Prostate gland (tissue), 2 donors: Measurements from ENCODE around the gene RNF217.

Source experiments
- POLR2A ChIP-seq: fragments of 450-650 bp; IDR thresholded peaks from one replicate; pipeline ENCODE4 v1.6.1; 2016; ENCODE audit warnings: antibody characterized with exemption, mild to moderate bottlenecking
- POLR2AphosphoS5 ChIP-seq: sonication (generic); formaldehyde crosslinking; IDR thresholded peaks from one replicate; pipeline ENCODE4 v1.6.1; 2017; ENCODE audit warnings: antibody characterized with exemption
- TF ChIP-seq, protein P1 (sequence below), 4 experiments: fragments of 200-600 bp in 2 of 4; fragments of 450-650 bp in 2 of 4; sonication (generic) in 2 of 4; IDR thresholded peaks; 1 replicate in 3 of 4; 2 replicates in 1 of 4; pipeline ENCODE4 v1.5.1; 2016 to 2019; ENCODE audit warnings: antibody characterized with exemption in 4 of 4, mild to moderate bottlenecking in 2 of 4, moderate library complexity in 2 of 4

GRCh38 chr6:125066140-125066539 lies 103.9 kb downstream of the RNF217 start:
- TF ChIP-seq, protein P1, sequence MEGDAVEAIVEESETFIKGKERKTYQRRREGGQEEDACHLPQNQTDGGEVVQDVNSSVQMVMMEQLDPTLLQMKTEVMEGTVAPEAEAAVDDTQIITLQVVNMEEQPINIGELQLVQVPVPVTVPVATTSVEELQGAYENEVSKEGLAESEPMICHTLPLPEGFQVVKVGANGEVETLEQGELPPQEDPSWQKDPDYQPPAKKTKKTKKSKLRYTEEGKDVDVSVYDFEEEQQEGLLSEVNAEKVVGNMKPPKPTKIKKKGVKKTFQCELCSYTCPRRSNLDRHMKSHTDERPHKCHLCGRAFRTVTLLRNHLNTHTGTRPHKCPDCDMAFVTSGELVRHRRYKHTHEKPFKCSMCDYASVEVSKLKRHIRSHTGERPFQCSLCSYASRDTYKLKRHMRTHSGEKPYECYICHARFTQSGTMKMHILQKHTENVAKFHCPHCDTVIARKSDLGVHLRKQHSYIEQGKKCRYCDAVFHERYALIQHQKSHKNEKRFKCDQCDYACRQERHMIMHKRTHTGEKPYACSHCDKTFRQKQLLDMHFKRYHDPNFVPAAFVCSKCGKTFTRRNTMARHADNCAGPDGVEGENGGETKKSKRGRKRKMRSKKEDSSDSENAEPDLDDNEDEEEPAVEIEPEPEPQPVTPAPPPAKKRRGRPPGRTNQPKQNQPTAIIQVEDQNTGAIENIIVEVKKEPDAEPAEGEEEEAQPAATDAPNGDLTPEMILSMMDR (IDR thresholded peaks at IDR 0.05): no peak
- TF ChIP-seq POLR2AphosphoS5: no peak
- TF ChIP-seq POLR2A: no peak
